G401 (cell line): Measurements from ENCODE around the gene BTN3A1. TPM values are rescaled to one million over a fixed set of nuclear protein-coding genes. Genes with fewer than 3 reads are reported as not detected.
"Not testable (repeated sequence)": the region's sequence is repeated elsewhere in the genome, so short reads cannot be mapped to it uniquely, and the experiment has no call there.

Source experiments
- DNase-seq: peaks from one replicate; pipeline ENCODE4 v3.0.0-alpha.2; 2015; ENCODE audit warnings: low spot score
- in situ Hi-C: cut with HindIII; loops from 2 replicates; pipeline ENCODE4 v1.10.0; 2016; ENCODE audit warnings: low sequenced_read_pairs, mixed read lengths
- total RNA-seq: library from RNA; depleted of rRNA; stranded (reverse); fragments of >200 nt; shearing (Covaris generic); gene quantifications from 2 replicates; pipeline ENCODE4 v1.2.3, GENCODE V29; 2014; rRNA removed

The BTN3A1 gene
- total RNA-seq, 1 experiment from 2014 or later, result 2.2 TPM

DNA sequence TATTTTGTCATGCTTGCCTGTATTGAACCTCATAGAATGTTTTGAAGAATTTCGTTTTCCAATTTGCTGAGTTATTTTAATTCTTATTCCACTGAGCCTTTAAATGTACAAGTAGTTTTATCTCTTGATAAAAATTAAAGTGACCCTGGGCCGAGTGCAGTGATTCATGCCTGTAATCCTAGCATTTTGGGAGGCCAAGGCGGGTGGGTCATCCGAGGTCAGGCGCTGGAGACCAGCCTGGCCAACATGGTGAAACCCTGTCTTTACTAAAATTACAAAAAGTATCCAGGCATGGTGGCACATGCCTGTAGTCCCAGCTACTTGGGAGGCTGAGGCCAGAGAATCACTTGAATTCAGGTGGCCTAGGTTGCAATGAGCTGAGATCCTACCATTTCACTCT, 59.3 kb downstream of the BTN3A1 start:
- DNase-seq, in situ Hi-C loops: not testable (repeated sequence)

DNA sequence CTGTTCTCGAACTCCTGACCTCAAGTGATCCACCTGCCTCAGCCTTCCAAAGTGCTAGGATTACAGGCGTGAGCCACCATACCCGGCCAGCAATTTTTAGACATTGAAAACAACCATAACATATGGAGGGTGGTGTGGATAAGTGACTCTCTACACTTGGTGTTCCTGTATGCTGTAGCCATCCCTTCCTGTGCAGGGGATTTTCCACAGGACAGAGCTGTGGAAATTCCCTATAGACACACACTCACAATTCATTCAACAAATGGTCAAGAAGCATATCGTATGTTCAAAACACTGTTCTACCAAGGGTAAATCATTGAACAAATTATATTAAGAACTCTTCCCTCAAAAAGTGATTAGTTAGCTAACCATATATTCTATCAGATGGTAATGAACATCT, 61.9 kb downstream of the BTN3A1 start:
- in situ Hi-C loops, result no loop called here
- DNase-seq, result no peak

DNA sequence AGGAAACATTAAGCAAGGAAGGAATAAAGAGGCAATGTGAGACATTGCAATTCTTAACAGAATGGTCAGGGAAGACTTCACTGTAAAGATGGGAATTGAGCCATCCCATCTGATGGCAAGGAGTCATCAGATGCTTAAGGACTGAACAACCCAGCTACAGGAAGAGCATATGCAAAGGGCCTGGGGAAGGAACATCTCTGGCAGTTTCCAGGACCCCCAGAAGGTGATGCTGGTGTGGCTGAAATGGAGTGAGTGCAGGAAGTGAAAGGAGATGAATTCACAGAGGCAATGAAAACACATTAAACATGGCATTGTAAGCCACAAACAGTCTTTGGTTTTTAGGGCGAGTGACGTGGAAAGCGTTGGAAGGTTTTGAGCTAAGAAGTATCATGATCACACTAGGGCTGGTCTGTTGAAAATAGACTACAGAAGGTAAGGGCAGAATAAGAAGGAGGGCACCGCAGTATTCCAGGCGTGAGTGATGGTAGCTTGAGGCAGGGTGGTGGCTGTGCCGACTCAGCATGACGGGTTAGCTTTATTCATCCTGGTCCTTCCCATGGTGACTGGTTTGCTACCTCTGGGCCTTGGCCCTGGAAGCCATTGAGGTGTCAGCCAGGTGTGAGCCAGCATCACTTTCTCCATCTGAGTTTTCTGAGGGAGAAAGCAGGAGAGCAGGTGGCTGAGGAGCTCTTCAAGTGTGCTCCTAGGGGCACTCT, 62.5 kb downstream of the BTN3A1 start:
- in situ Hi-C loops, result no loop called here
- no peak for DNase-seq

Other genes with a start within 250 kb of the BTN3A1 start
- 1.2 and 3.0 TPM in 2 replicates for gene BTN3A2, start 37.1 kb upstream of the BTN3A1 start, total RNA-seq
- gene BTN2A2, start 19.2 kb upstream of the BTN3A1 start, total RNA-seq, result 8.2 and 11.3 TPM in 2 replicates
- gene BTN3A3, start 38.2 kb downstream of the BTN3A1 start, total RNA-seq, result 0.14 and 0.68 TPM in 2 replicates
- gene BTN2A1, start 55.7 kb downstream of the BTN3A1 start, total RNA-seq, result 5.0 and 5.8 TPM in 2 replicates
- gene BTN1A1, start 98.0 kb downstream of the BTN3A1 start, total RNA-seq, result 0.06 TPM in 1 of 2 replicates, not detected in the other
- gene HMGN4, start 136.1 kb downstream of the BTN3A1 start, total RNA-seq, result 140 and 145 TPM in 2 replicates
- 43.8 and 44.4 TPM in 2 replicates for gene ABT1, start 194.7 kb downstream of the BTN3A1 start, total RNA-seq